HG03039 (cell line): ENCODE data around the gene FNTB.

Experiments
- ATAC-seq: cut with Tn5 transposase; IDR thresholded peaks from one replicate; pipeline ENCODE4 v1.9.1; 2021; ENCODE audit warnings: mild to moderate bottlenecking, moderate library complexity; ENCODE audit not compliant: unreplicated experiment

Gene FNTB

GRCh38 chr14:65110525-65110924 lies 123.8 kb downstream of the FNTB start:
- ATAC-seq, result no peak
